ENCODE measurements around the gene SMU1. TPM values are rescaled to one million over a fixed set of nuclear protein-coding genes. Genes with fewer than 3 reads are reported as not detected.

The SMU1 gene
- total RNA-seq, 4 donors from 2014 or later, result 7.2 to 14.6 (median 10.4) TPM

- TF ChIP-seq POLR2AphosphoS5 (IDR thresholded peaks at IDR 0.05), result no peak
- no peak for TF ChIP-seq POLR2A (IDR thresholded peaks at IDR 0.05)
- no peak for TF ChIP-seq CTCF (IDR thresholded peaks at IDR 0.05)
- no peak for TF ChIP-seq EP300 (IDR thresholded peaks at IDR 0.05; ENCODE audit: low read depth)
- WGBS, 2 donors (ENCODE audit: low coverage in 1 of 2), result 90 to 92% methylated on average over 5 of the region's 5 CpGs
- H3K27ac ChIP-seq, result no peak overlapping the region
- in situ Hi-C loops (cut with MboI; ENCODE audit: low pct_ligation_motif_present in 1 of 4, low pct_unique_long_range_greater_than_20kb in 1 of 4, low sequenced_read_pairs in 3 of 4) (no loop called here), intact Hi-C loops (cut with DNase I; ENCODE audit: low total_unique reads) (no loop called here)
- H3K9me3 ChIP-seq, result no peaks in the 10 kb centered on the region
- peaks cover 18 to 42% (median 25%) of the 10 kb centered on the region in 4 donors for H3K4me1 ChIP-seq
- no peak for DNase-seq
- H3K27me3 ChIP-seq, result no peaks in the 10 kb centered on the region
- peaks cover 0 to 36% (median 17%) of the 10 kb centered on the region in 4 donors for H3K36me3 ChIP-seq
- H3K4me3 ChIP-seq, result no peak overlapping the region
Measured at GRCh38 chr9:33030285-33030684, 46.2 kb downstream of the SMU1 start.

- WGBS, 2 donors (ENCODE audit: low coverage in 1 of 2), result 29 to 44% methylated on average over 4 of the region's 4 CpGs
- Histone ChIP-seq H3K27me3 (no peaks in the 10 kb centered on the region), H3K4me3 (no peak overlapping the region), H3K9me3 (no peaks in the 10 kb centered on the region), H3K27ac (peak overlapping the region in 2 of 4 donors; percentile 36 to 46), H3K4me1 (peaks cover 18 to 44% (median 27%) of the 10 kb centered on the region in 4 donors), H3K36me3 (peaks cover 0 to 26% (median 12%) of the 10 kb centered on the region in 4 donors)
- in situ Hi-C loops (cut with MboI; ENCODE audit: low pct_ligation_motif_present in 1 of 4, low pct_unique_long_range_greater_than_20kb in 1 of 4, low sequenced_read_pairs in 3 of 4), result no loop called here
- TF ChIP-seq EP300 (IDR thresholded peaks at IDR 0.05; ENCODE audit: low read depth) (no peak), POLR2AphosphoS5 (IDR thresholded peaks at IDR 0.05) (peak in 1 of 3 donors; percentile 19), CTCF (IDR thresholded peaks at IDR 0.05) (no peak)
- no peak for DNase-seq
- intact Hi-C loops (cut with DNase I; ENCODE audit: low total_unique reads), result no loop called here
Measured at GRCh38 chr9:33029231-33029786, 47.2 kb downstream of the SMU1 start.

GRCh38 chr9:33025572-33026342 is 50.7 kb downstream of the SMU1 start:
- DNase-seq, result peak; percentile 73
- H3K27me3 ChIP-seq, result no peaks in the 10 kb centered on the region
- peak overlapping the region; percentile 98 to 100 (median 99) for H3K27ac ChIP-seq
- in situ Hi-C loops (cut with MboI; ENCODE audit: low pct_ligation_motif_present in 1 of 4, low pct_unique_long_range_greater_than_20kb in 1 of 4, low sequenced_read_pairs in 3 of 4), result no loop called here
- peak overlapping the region; percentile 83 to 99 (median 97) for H3K4me3 ChIP-seq
- no peaks in the 10 kb centered on the region for H3K9me3 ChIP-seq
- WGBS, 2 donors (ENCODE audit: low coverage in 1 of 2), result 3% methylated on average over 6 to 27 of the region's 36 CpGs
- no peak for TF ChIP-seq EP300 (IDR thresholded peaks at IDR 0.05; ENCODE audit: low read depth)
- peak in 1 of 5 experiments; percentile 11 for TF ChIP-seq CTCF (IDR thresholded peaks at IDR 0.05)
- TF ChIP-seq POLR2A (IDR thresholded peaks at IDR 0.05), result no peak
- no peak for TF ChIP-seq POLR2AphosphoS5 (IDR thresholded peaks at IDR 0.05)
- peaks cover 18 to 59% (median 39%) of the 10 kb centered on the region in 4 donors for H3K4me1 ChIP-seq
- intact Hi-C loops (cut with DNase I; ENCODE audit: low total_unique reads), result no loop called here
- peaks cover 0 to 12% (median 1%) of the 10 kb centered on the region in 4 donors for H3K36me3 ChIP-seq

GRCh38 chr9:33024966-33025571 is 51.4 kb downstream of the SMU1 start, which contains the start of gene DNAJA1:
TSS of gene DNAJA1 (plus strand) at chr9:33025273. CDS start at chr9:33026485, 1,212 bp downstream.
- peak within 1 kb of the TSS; percentile 83 to 99 (median 97) for H3K4me3 ChIP-seq
- intact Hi-C loops (cut with DNase I; ENCODE audit: low total_unique reads), result no loop called here
- DNase-seq, result peak; percentile 95
- no peaks in the 10 kb centered on the region for H3K9me3 ChIP-seq
- no peaks in the 10 kb centered on the region for H3K27me3 ChIP-seq
- 0% methylated on average over 7 of the region's 61 CpGs; no CpG with 5 or more reads in 1 of the 2 donors for WGBS, 2 donors (ENCODE audit: low coverage in 1 of 2)
- TF ChIP-seq CTCF (IDR thresholded peaks at IDR 0.05) (no peak), POLR2AphosphoS5 (IDR thresholded peaks at IDR 0.05) (peak; percentile 98 to 100 (median 100)), EP300 (IDR thresholded peaks at IDR 0.05; ENCODE audit: low read depth) (no peak), POLR2A (IDR thresholded peaks at IDR 0.05) (peak; percentile 99)
- H3K4me1 ChIP-seq, result peaks cover 18 to 59% (median 39%) of the 10 kb centered on the region in 4 donors
- in situ Hi-C loops (cut with MboI; ENCODE audit: low pct_ligation_motif_present in 1 of 4, low pct_unique_long_range_greater_than_20kb in 1 of 4, low sequenced_read_pairs in 3 of 4), result no loop called here
- peaks cover 0 to 5% (median 0%) of the 10 kb centered on the region in 4 donors for H3K36me3 ChIP-seq
- H3K27ac ChIP-seq, result peak within 1 kb of the TSS; percentile 98 to 100 (median 99)
